Common myeloid progenitor, CD34-positive (primary cell): ENCODE measurements around the gene PCCA.

Experiments used
- CTCF ChIA-PET: fragments of 350-600 bp; sonication (Branson Sonifier 250); formaldehyde crosslinking; loops from one replicate; lab custom pipeline; 2021; ENCODE audit warnings: antibody characterized with exemption; lab: Charles Lee
- POLR2A ChIA-PET: fragments of 350-600 bp; sonication (Branson Sonifier 250); formaldehyde crosslinking; loops from one replicate; lab custom pipeline; 2021; ENCODE audit warnings: antibody characterized with exemption; lab: Charles Lee
- DNase-seq, 3 donors: peaks; one replicate each; pipeline versions ENCODE4 v3.0.0 to v3.0.0-alpha.2; 2013
- H3K27ac ChIP-seq, 2 experiments: 1 replicate in 1 of 2; 2 replicates in 1 of 2; pipeline ENCODE4 v1.7.0; 2013; ENCODE audit warnings: inconsistent platforms in 2 of 2, low read length in 2 of 2, mild to moderate bottlenecking in 2 of 2, low read depth in 1 of 2, moderate library complexity in 1 of 2; ENCODE audit not compliant: severe bottlenecking in 2 of 2, insufficient read depth in 1 of 2, poor library complexity in 1 of 2
- H3K27me3 ChIP-seq, 5 experiments: replicated peaks in 2 of 5; 1 replicate in 3 of 5; 2 replicates in 2 of 5; pipeline versions ENCODE4 v1.6.1 to v1.7.0; 2013; ENCODE audit warnings: low read length in 4 of 5, mild to moderate bottlenecking in 2 of 5, moderate library complexity in 2 of 5, inconsistent platforms in 1 of 5; ENCODE audit not compliant: insufficient read depth in 5 of 5, control insufficient read depth in 4 of 5
- H3K36me3 ChIP-seq, 4 experiments: 1 replicate in 2 of 4; 2 replicates in 2 of 4; pipeline versions ENCODE4 v1.6.1 to v1.7.0; 2013; ENCODE audit warnings: low read length in 3 of 4, control low read depth in 1 of 4, mild to moderate bottlenecking in 1 of 4; ENCODE audit not compliant: control insufficient read depth in 4 of 4, insufficient read depth in 4 of 4
- H3K4me1 ChIP-seq, 4 experiments: 1 replicate in 3 of 4; 2 replicates in 1 of 4; pipeline versions ENCODE4 v1.6.1 to v1.7.1; 2013; ENCODE audit warnings: low read length in 3 of 4, mild to moderate bottlenecking in 3 of 4, control low read depth in 1 of 4, inconsistent platforms in 1 of 4, moderate library complexity in 1 of 4; ENCODE audit not compliant: control insufficient read depth in 4 of 4, insufficient read depth in 4 of 4; ENCODE audit errors: control extremely low read depth in 1 of 4
- H3K4me3 ChIP-seq, 7 experiments: 1 replicate in 4 of 7; 2 replicates in 3 of 7; pipeline versions ENCODE4 v1.5.1 to v1.7.0; 2013; ENCODE audit warnings: mild to moderate bottlenecking in 7 of 7, low read length in 6 of 7, moderate library complexity in 6 of 7, inconsistent platforms in 2 of 7, low read depth in 2 of 7, control low read depth in 1 of 7; ENCODE audit not compliant: insufficient read depth in 4 of 7, control insufficient read depth in 1 of 7; ENCODE audit errors: extremely low read depth in 1 of 7
- H3K9me3 ChIP-seq, 5 experiments: 1 replicate in 4 of 5; 2 replicates in 1 of 5; pipeline versions ENCODE4 v1.6.1 to v1.7.1; 2013; ENCODE audit warnings: low read length in 4 of 5, mild to moderate bottlenecking in 2 of 5, inconsistent platforms in 1 of 5, low read depth in 1 of 5, moderate library complexity in 1 of 5; ENCODE audit not compliant: control insufficient read depth in 4 of 5, insufficient read depth in 2 of 5; ENCODE audit errors: control extremely low read depth in 1 of 5
- WGBS: methylation state at CpG from one replicate; pipeline ENCODE4 v1.1.5; 2013; ENCODE audit not compliant: insufficient coverage; 5-methylcytosine and 5-hydroxymethylcytosine counted together

Gene PCCA

GRCh38 chr13:100527644-100528043 is 438.8 kb downstream of the PCCA start:
- Histone ChIP-seq H3K27ac (no peak overlapping the region), H3K9me3 (no peaks in the 10 kb centered on the region), H3K4me1 (no peaks in the 10 kb centered on the region), H3K4me3 (no peak overlapping the region), H3K27me3 (peaks cover 0 to 11% (median 3%) of the 10 kb centered on the region in 5 experiments), H3K36me3 (peaks cover 0 to 15% (median 7%) of the 10 kb centered on the region in 4 experiments)
- 100% methylated on average over 7 of the region's 9 CpGs for WGBS
- ChIA-PET CTCF (no interaction called here), POLR2A (no interaction called here)
- DNase-seq: no peak

- H3K27ac ChIP-seq: no peak overlapping the region
- H3K4me3 ChIP-seq: no peak overlapping the region
- no peaks in the 10 kb centered on the region for H3K4me1 ChIP-seq
- POLR2A ChIA-PET: no interaction called here
- H3K27me3 ChIP-seq: peaks cover 0 to 6% (median 0%) of the 10 kb centered on the region in 5 experiments
- CTCF ChIA-PET: no interaction called here
- H3K36me3 ChIP-seq: peaks cover 0 to 20% (median 7%) of the 10 kb centered on the region in 4 experiments
- 99% methylated on average over 7 of the region's 9 CpGs for WGBS
- no peak for DNase-seq
- no peaks in the 10 kb centered on the region for H3K9me3 ChIP-seq
These were observed 439.5 kb downstream of the PCCA start for GRCh38 chr13:100528353-100528752.

- no peaks in the 10 kb centered on the region for H3K9me3 ChIP-seq
- H3K4me1 ChIP-seq: no peaks in the 10 kb centered on the region
- 100% methylated on average over 9 of the region's 11 CpGs for WGBS
- H3K27ac ChIP-seq: no peak overlapping the region
- ChIA-PET POLR2A (no interaction called here), CTCF (no interaction called here)
- peaks cover 0 to 1% (median 0%) of the 10 kb centered on the region in 5 experiments for H3K27me3 ChIP-seq
- no peak for DNase-seq
- peaks cover 0 to 20% (median 5%) of the 10 kb centered on the region in 4 experiments for H3K36me3 ChIP-seq
- no peak overlapping the region for H3K4me3 ChIP-seq
These were observed 439.9 kb downstream of the PCCA start for GRCh38 chr13:100528820-100529219.

- WGBS: 95% methylated on average over 9 of the region's 15 CpGs
- ChIA-PET CTCF (no interaction called here), POLR2A (no interaction called here)
- no peak for DNase-seq
- no peak overlapping the region for H3K4me3 ChIP-seq
- H3K36me3 ChIP-seq: peaks cover 0 to 20% (median 4%) of the 10 kb centered on the region in 4 experiments
- no peaks in the 10 kb centered on the region for H3K9me3 ChIP-seq
- no peaks in the 10 kb centered on the region for H3K27me3 ChIP-seq
- H3K4me1 ChIP-seq: no peaks in the 10 kb centered on the region
- no peak overlapping the region for H3K27ac ChIP-seq
These were observed 440.9 kb downstream of the PCCA start for GRCh38 chr13:100529666-100530377.

- Histone ChIP-seq H3K4me3 (no peak overlapping the region), H3K27ac (no peak overlapping the region), H3K27me3 (no peaks in the 10 kb centered on the region), H3K9me3 (no peaks in the 10 kb centered on the region), H3K4me1 (no peaks in the 10 kb centered on the region), H3K36me3 (peaks cover 0 to 20% (median 4%) of the 10 kb centered on the region in 4 experiments)
- POLR2A ChIA-PET: no interaction called here
- no peak for DNase-seq
- CTCF ChIA-PET: interaction anchor here (1.0 to 1.3 kb wide), 2 partner anchors 12 to 14 kb away, joined by 3 to 4 read pairs; no protein-coding TSS in a partner anchor
- 97% methylated on average over 11 of the region's 11 CpGs for WGBS
These were observed 441.8 kb downstream of the PCCA start for GRCh38 chr13:100530671-100531213.

- peaks cover 0 to 17% (median 4%) of the 10 kb centered on the region in 4 experiments for H3K36me3 ChIP-seq
- H3K4me1 ChIP-seq: no peaks in the 10 kb centered on the region
- ChIA-PET CTCF (interaction anchor here (1.3 kb wide), 1 partner anchor 11 kb away, joined by 4 read pairs; no protein-coding TSS in a partner anchor), POLR2A (no interaction called here)
- 97% methylated on average over 58 of the region's 60 CpGs for WGBS
- no peak for DNase-seq
- no peaks in the 10 kb centered on the region for H3K27me3 ChIP-seq
- no peaks in the 10 kb centered on the region for H3K9me3 ChIP-seq
- H3K4me3 ChIP-seq: no peak overlapping the region
- H3K27ac ChIP-seq: no peak overlapping the region
These were observed 443.3 kb downstream of the PCCA start for GRCh38 chr13:100532090-100532766.
